ENCODE data around the gene CFAP97D2.
"Not testable (repeated sequence)": the region's sequence is repeated elsewhere in the genome, so short reads cannot be mapped to it uniquely, and the experiment has no call there.

CFAP97D2 gene

GRCh38 chr13:114158869-114159666 lies 20.0 kb upstream of the CFAP97D2 start:
- not testable (repeated sequence) for DNase-seq

- DNase-seq, result no peak
Measured at GRCh38 chr13:114161028-114161556, 18.0 kb upstream of the CFAP97D2 start.

- DNase-seq, result no peak
Measured at GRCh38 chr13:114161644-114162532, 17.2 kb upstream of the CFAP97D2 start.

GRCh38 chr13:114162533-114162922 lies 16.5 kb upstream of the CFAP97D2 start:
- no peak for DNase-seq

GRCh38 chr13:114164053-114164452 lies 15.0 kb upstream of the CFAP97D2 start:
- DNase-seq, result no peak

- DNase-seq, result no peak
Measured at GRCh38 chr13:114164681-114165429, 14.2 kb upstream of the CFAP97D2 start.

GRCh38 chr13:114166381-114167131 lies 12.5 kb upstream of the CFAP97D2 start:
- peak in 1 of 3 experiments; percentile 33 for DNase-seq

GRCh38 chr13:114167426-114167825 lies 11.6 kb upstream of the CFAP97D2 start:
- DNase-seq, result no peak

GRCh38 chr13:114167885-114168284 lies 11.2 kb upstream of the CFAP97D2 start:
- DNase-seq, result no peak

- no peak for DNase-seq
Measured at GRCh38 chr13:114173272-114173671, 5.8 kb upstream of the CFAP97D2 start.

- DNase-seq, result no peak
Measured at GRCh38 chr13:114173745-114174144, 5.3 kb upstream of the CFAP97D2 start.

- no peak for DNase-seq
Measured at GRCh38 chr13:114174529-114174961, 4.5 kb upstream of the CFAP97D2 start.

- DNase-seq, result not testable (repeated sequence)
Measured at GRCh38 chr13:114176359-114176902, 2.6 kb upstream of the CFAP97D2 start.

GRCh38 chr13:114177245-114178010 lies 1.6 kb upstream of the CFAP97D2 start:
- no peak for DNase-seq

GRCh38 chr13:114185182-114185971 lies 6.3 kb downstream of the CFAP97D2 start:
- no peak for DNase-seq

GRCh38 chr13:114194853-114195252 lies 15.8 kb downstream of the CFAP97D2 start:
- no peak for DNase-seq

- no peak for DNase-seq
Measured at GRCh38 chr13:114196629-114197028, 17.6 kb downstream of the CFAP97D2 start.

- DNase-seq, result no peak
Measured at GRCh38 chr13:114198556-114198955, 19.5 kb downstream of the CFAP97D2 start.

- DNase-seq, result not testable (repeated sequence)
Measured at GRCh38 chr13:114199526-114199925, 20.5 kb downstream of the CFAP97D2 start.

GRCh38 chr13:114199954-114200353 lies 20.9 kb downstream of the CFAP97D2 start:
- no peak for DNase-seq
